ENCODE results near the gene GPR61. TPM values are rescaled to one million over a fixed set of nuclear protein-coding genes. Genes with fewer than 3 reads are reported as not detected.

GPR61 gene
- total and polyA plus RNA-seq, 5 donors from 2014 or later: 0.20 to 0.43 (median 0.43) TPM; not detected in 2

- Mint-ChIP-seq H3K27me3 (no peaks in the 10 kb centered on the region), H3K36me3 (no peaks in the 10 kb centered on the region), H3K27ac (no peak overlapping the region), H3K9me3 (no peaks in the 10 kb centered on the region), H3K4me3 (no peak overlapping the region), H3K4me1 (peaks cover 5 to 21% (median 14%) of the 10 kb centered on the region in 4 donors)
- H3K27ac ChIP-seq (ENCODE audit: insufficient read depth, low read length, poor library complexity, severe bottlenecking): no peak overlapping the region
- no peaks in the 10 kb centered on the region for H3K36me3 ChIP-seq (ENCODE audit: control insufficient read depth, insufficient read depth, low read length)
- ATAC-seq (ENCODE audit: low read depth in 2 of 2) (no peak), DNase-seq (no peak)
- peaks cover 13% of the 10 kb centered on the region for H3K4me1 ChIP-seq (ENCODE audit: control insufficient read depth, insufficient read depth, low read length, poor library complexity, severe bottlenecking)
- no peak overlapping the region for H3K4me3 ChIP-seq (ENCODE audit: low read depth, low read length)
- H3K9me3 ChIP-seq (ENCODE audit: control insufficient read depth in 2 of 2, low read length in 2 of 2): no peaks in the 10 kb centered on the region
- no peaks in the 10 kb centered on the region for H3K27me3 ChIP-seq (ENCODE audit: control insufficient read depth, insufficient read depth, low read length)
These were observed 3.0 kb downstream of the GPR61 start for GRCh38 chr1:109542657-109543056.

GRCh38 chr1:109543283-109543987 is 3.8 kb downstream of the GPR61 start:
- Mint-ChIP-seq H3K9me3 (no peaks in the 10 kb centered on the region), H3K4me1 (peaks cover 5 to 26% (median 18%) of the 10 kb centered on the region in 4 donors), H3K27me3 (peaks cover 3% of the 10 kb centered on the region), H3K36me3 (peaks cover 2% of the 10 kb centered on the region), H3K4me3 (no peak overlapping the region), H3K27ac (no peak overlapping the region)
- Histone ChIP-seq H3K27me3 (ENCODE audit: control insufficient read depth, insufficient read depth, low read length) (no peaks in the 10 kb centered on the region), H3K4me3 (ENCODE audit: low read depth, low read length) (no peak overlapping the region), H3K9me3 (ENCODE audit: control insufficient read depth in 2 of 2, low read length in 2 of 2) (no peaks in the 10 kb centered on the region), H3K27ac (ENCODE audit: insufficient read depth, low read length, poor library complexity, severe bottlenecking) (no peak overlapping the region), H3K36me3 (ENCODE audit: control insufficient read depth, insufficient read depth, low read length) (no peaks in the 10 kb centered on the region), H3K4me1 (ENCODE audit: control insufficient read depth, insufficient read depth, low read length, poor library complexity, severe bottlenecking) (peaks cover 17% of the 10 kb centered on the region)
- ATAC-seq (ENCODE audit: low read depth in 2 of 2) (no peak), DNase-seq (no peak)

GRCh38 chr1:109543988-109544735 is 4.5 kb downstream of the GPR61 start:
- H3K9me3 Mint-ChIP-seq: no peaks in the 10 kb centered on the region
- no peak overlapping the region for H3K27ac Mint-ChIP-seq
- H3K4me3 Mint-ChIP-seq: no peak overlapping the region
- H3K27ac ChIP-seq (ENCODE audit: insufficient read depth, low read length, poor library complexity, severe bottlenecking): no peak overlapping the region
- no peak for ATAC-seq (ENCODE audit: low read depth in 2 of 2)
- H3K4me1 Mint-ChIP-seq: peaks cover 7 to 31% (median 23%) of the 10 kb centered on the region in 4 donors
- peaks cover 4% of the 10 kb centered on the region for H3K36me3 Mint-ChIP-seq
- H3K36me3 ChIP-seq (ENCODE audit: control insufficient read depth, insufficient read depth, low read length): no peaks in the 10 kb centered on the region
- DNase-seq: no peak
- H3K9me3 ChIP-seq (ENCODE audit: control insufficient read depth in 2 of 2, low read length in 2 of 2): no peaks in the 10 kb centered on the region
- no peaks in the 10 kb centered on the region for H3K27me3 ChIP-seq (ENCODE audit: control insufficient read depth, insufficient read depth, low read length)
- H3K4me1 ChIP-seq (ENCODE audit: control insufficient read depth, insufficient read depth, low read length, poor library complexity, severe bottlenecking): peaks cover 20% of the 10 kb centered on the region
- peaks cover 5% of the 10 kb centered on the region for H3K27me3 Mint-ChIP-seq
- no peak overlapping the region for H3K4me3 ChIP-seq (ENCODE audit: low read depth, low read length)

- no peaks in the 10 kb centered on the region for H3K9me3 Mint-ChIP-seq
- H3K36me3 ChIP-seq (ENCODE audit: control insufficient read depth, insufficient read depth, low read length): no peaks in the 10 kb centered on the region
These were observed 6.8 kb downstream of the GPR61 start for GRCh38 chr1:109546311-109547109.

GRCh38 chr1:109547463-109548320 is 8.0 kb downstream of the GPR61 start:
- H3K9me3 Mint-ChIP-seq: no peaks in the 10 kb centered on the region
- H3K27me3 Mint-ChIP-seq: peaks cover 5% of the 10 kb centered on the region
- Histone ChIP-seq H3K27ac (ENCODE audit: insufficient read depth, low read length, poor library complexity, severe bottlenecking) (peak overlapping the region; percentile 92), H3K4me3 (ENCODE audit: low read depth, low read length) (peak overlapping the region; percentile 93), H3K27me3 (ENCODE audit: control insufficient read depth, insufficient read depth, low read length) (no peaks in the 10 kb centered on the region), H3K36me3 (ENCODE audit: control insufficient read depth, insufficient read depth, low read length) (no peaks in the 10 kb centered on the region), H3K9me3 (ENCODE audit: control insufficient read depth in 2 of 2, low read length in 2 of 2) (no peaks in the 10 kb centered on the region), H3K4me1 (ENCODE audit: control insufficient read depth, insufficient read depth, low read length, poor library complexity, severe bottlenecking) (peaks cover 44% of the 10 kb centered on the region)
- peak overlapping the region; percentile 98 to 100 (median 100) for H3K4me3 Mint-ChIP-seq
- H3K4me1 Mint-ChIP-seq: peaks cover 4 to 61% (median 42%) of the 10 kb centered on the region in 4 donors
- DNase-seq: peak in 2 of 3 donors; percentile 5 to 53
- ATAC-seq (ENCODE audit: low read depth in 2 of 2): no peak
- peak overlapping the region; percentile 98 to 100 (median 99) for H3K27ac Mint-ChIP-seq
- H3K36me3 Mint-ChIP-seq: peaks cover 4% of the 10 kb centered on the region

More at GRCh38 chr1:109546311-109547109, 6.8 kb downstream of the GPR61 start:
- Mint-ChIP-seq H3K27ac (peak overlapping the region; percentile 98 to 100 (median 99)), H3K4me1 (peaks cover 8 to 53% (median 38%) of the 10 kb centered on the region in 4 donors), H3K36me3 (peaks cover 4% of the 10 kb centered on the region), H3K27me3 (peaks cover 5% of the 10 kb centered on the region), H3K4me3 (peak overlapping the region; percentile 98 to 100 (median 100))
- peak overlapping the region; percentile 92 for H3K27ac ChIP-seq (ENCODE audit: insufficient read depth, low read length, poor library complexity, severe bottlenecking)
- H3K27me3 ChIP-seq (ENCODE audit: control insufficient read depth, insufficient read depth, low read length): no peaks in the 10 kb centered on the region
- peak overlapping the region; percentile 93 for H3K4me3 ChIP-seq (ENCODE audit: low read depth, low read length)
- ATAC-seq (ENCODE audit: low read depth in 2 of 2) (peak; percentile 43 to 46), DNase-seq (peak; percentile 83 to 92 (median 87))
- H3K4me1 ChIP-seq (ENCODE audit: control insufficient read depth, insufficient read depth, low read length, poor library complexity, severe bottlenecking): peaks cover 40% of the 10 kb centered on the region
- no peaks in the 10 kb centered on the region for H3K9me3 ChIP-seq (ENCODE audit: control insufficient read depth in 2 of 2, low read length in 2 of 2)

GRCh38 chr1:109548321-109549267 is 8.9 kb downstream of the GPR61 start, which contains the start of gene GNAI3:
Gene GNAI3 (plus strand): TSS chr1:109548615. CDS start chr1:109548721, 106 bp downstream.
- H3K4me3 Mint-ChIP-seq: peak within 1 kb of the TSS; percentile 98 to 100 (median 100)
- Histone ChIP-seq H3K27me3 (ENCODE audit: control insufficient read depth, insufficient read depth, low read length) (no peaks in the 10 kb centered on the region), H3K36me3 (ENCODE audit: control insufficient read depth, insufficient read depth, low read length) (no peaks in the 10 kb centered on the region), H3K27ac (ENCODE audit: insufficient read depth, low read length, poor library complexity, severe bottlenecking) (peak within 1 kb of the TSS; percentile 92), H3K4me3 (ENCODE audit: low read depth, low read length) (peak within 1 kb of the TSS; percentile 93), H3K9me3 (ENCODE audit: control insufficient read depth in 2 of 2, low read length in 2 of 2) (no peaks in the 10 kb centered on the region), H3K4me1 (ENCODE audit: control insufficient read depth, insufficient read depth, low read length, poor library complexity, severe bottlenecking) (peaks cover 49% of the 10 kb centered on the region)
- peak; percentile 95 to 99 (median 95) for DNase-seq
- H3K27ac Mint-ChIP-seq: peak within 1 kb of the TSS; percentile 97 to 100 (median 99)
- ATAC-seq (ENCODE audit: low read depth in 2 of 2): peak; percentile 96 to 97
- H3K36me3 Mint-ChIP-seq: peaks cover 4% of the 10 kb centered on the region
- H3K27me3 Mint-ChIP-seq: peaks cover 5% of the 10 kb centered on the region
- H3K9me3 Mint-ChIP-seq: no peaks in the 10 kb centered on the region
- peaks cover 4 to 67% (median 45%) of the 10 kb centered on the region in 4 donors for H3K4me1 Mint-ChIP-seq
